ENCODE results near the gene HDGF.

Gene HDGF

GRCh38 chr1:156704930-156705320 lies 46.5 kb downstream of the HDGF start:
- TF ChIP-seq CTCF (IDR thresholded peaks at IDR 0.05; ENCODE audit: insufficient read depth, low read depth, low read length, missing control alignments), result no peak
- peak overlapping the region; percentile 80 for H3K4me3 ChIP-seq (ENCODE audit: low read length)
- DNase-seq (ENCODE audit: low read depth), result peak; percentile 86

- no peak for TF ChIP-seq CTCF (IDR thresholded peaks at IDR 0.05; ENCODE audit: insufficient read depth, low read depth, low read length, missing control alignments)
- DNase-seq (ENCODE audit: low read depth), result no peak
- peak overlapping the region; percentile 80 for H3K4me3 ChIP-seq (ENCODE audit: low read length)
Measured at GRCh38 chr1:156704166-156704711, 47.2 kb downstream of the HDGF start.

- DNase-seq (ENCODE audit: low read depth), result no peak
- H3K4me3 ChIP-seq (ENCODE audit: low read length), result peak overlapping the region; percentile 80
- TF ChIP-seq CTCF (IDR thresholded peaks at IDR 0.05; ENCODE audit: insufficient read depth, low read depth, low read length, missing control alignments), result no peak
Measured at GRCh38 chr1:156703741-156704140, 47.7 kb downstream of the HDGF start.

GRCh38 chr1:156703336-156703735 lies 48.1 kb downstream of the HDGF start:
- peak overlapping the region; percentile 80 for H3K4me3 ChIP-seq (ENCODE audit: low read length)

GRCh38 chr1:156700736-156701531 lies 50.5 kb downstream of the HDGF start:
- no peak for DNase-seq (ENCODE audit: low read depth)

More at GRCh38 chr1:156703336-156703735, 48.1 kb downstream of the HDGF start:
- no peak for DNase-seq (ENCODE audit: low read depth)
- no peak for TF ChIP-seq CTCF (IDR thresholded peaks at IDR 0.05; ENCODE audit: insufficient read depth, low read depth, low read length, missing control alignments)

GRCh38 chr1:156698995-156699394 lies 52.5 kb downstream of the HDGF start:
- TF ChIP-seq CTCF (IDR thresholded peaks at IDR 0.05; ENCODE audit: insufficient read depth, low read depth, low read length, missing control alignments), result no peak
- DNase-seq (ENCODE audit: low read depth), result no peak
- H3K4me3 ChIP-seq (ENCODE audit: low read length), result no peak overlapping the region

More at GRCh38 chr1:156700736-156701531, 50.5 kb downstream of the HDGF start:
- TF ChIP-seq CTCF (IDR thresholded peaks at IDR 0.05; ENCODE audit: insufficient read depth, low read depth, low read length, missing control alignments), result no peak
- no peak overlapping the region for H3K4me3 ChIP-seq (ENCODE audit: low read length)

Measured in epithelial cell of esophagus (primary cell).